ENCODE results near the gene ARPIN.

Gene ARPIN

GRCh38 chr15:89899295-89899945 is 13.3 kb downstream of the ARPIN start:
- no peak for TF ChIP-seq MAX (IDR thresholded peaks at IDR 0.05; ENCODE audit: low read depth, low read length)
- TF ChIP-seq POLR2A (IDR thresholded peaks at IDR 0.05; ENCODE audit: extremely low read depth, insufficient read length): no peak
- TF ChIP-seq CTCF (IDR thresholded peaks at IDR 0.05; ENCODE audit: low read depth, low read length): no peak
- no peak for TF ChIP-seq MYC (IDR thresholded peaks at IDR 0.05; ENCODE audit: low read depth, low read length)
- DNase-seq (ENCODE audit: low read depth): peak; percentile 87
- no peak overlapping the region for H3K4me3 ChIP-seq (ENCODE audit: low read depth, low read length)

- H3K4me3 ChIP-seq (ENCODE audit: low read depth, low read length): no peak overlapping the region
- TF ChIP-seq CTCF (IDR thresholded peaks at IDR 0.05; ENCODE audit: low read depth, low read length) (peak; percentile 70), MAX (IDR thresholded peaks at IDR 0.05; ENCODE audit: low read depth, low read length) (no peak)
- DNase-seq (ENCODE audit: low read depth): peak; percentile 72
Observed at GRCh38 chr15:89898614-89899294, 14.0 kb downstream of the ARPIN start.

- H3K4me3 ChIP-seq (ENCODE audit: low read depth, low read length): no peak overlapping the region
- no peak for TF ChIP-seq CTCF (IDR thresholded peaks at IDR 0.05; ENCODE audit: low read depth, low read length)
- no peak for TF ChIP-seq MYC (IDR thresholded peaks at IDR 0.05; ENCODE audit: low read depth, low read length)
- TF ChIP-seq MAX (IDR thresholded peaks at IDR 0.05; ENCODE audit: low read depth, low read length): no peak
- no peak for TF ChIP-seq POLR2A (IDR thresholded peaks at IDR 0.05; ENCODE audit: extremely low read depth, insufficient read length)
- no peak for DNase-seq (ENCODE audit: low read depth)
Observed at GRCh38 chr15:89898146-89898545, 14.6 kb downstream of the ARPIN start.

GRCh38 chr15:89893696-89894447 is 18.9 kb downstream of the ARPIN start, which contains the start of gene AP3S2:
TSS of gene AP3S2 (minus strand) at chr15:89893994. CDS start at chr15:89893949, 45 bp downstream.
- TF ChIP-seq CTCF (IDR thresholded peaks at IDR 0.05; ENCODE audit: low read depth, low read length) (no peak), MYC (IDR thresholded peaks at IDR 0.05; ENCODE audit: low read depth, low read length) (peak; percentile 80), MAX (IDR thresholded peaks at IDR 0.05; ENCODE audit: low read depth, low read length) (peak; percentile 79), POLR2A (IDR thresholded peaks at IDR 0.05; ENCODE audit: extremely low read depth, insufficient read length) (peak; percentile 87)

GRCh38 chr15:89893027-89893426 is 19.7 kb downstream of the ARPIN start:
- peak; percentile 71 for DNase-seq (ENCODE audit: low read depth)
- peak; percentile 58 for TF ChIP-seq MAX (IDR thresholded peaks at IDR 0.05; ENCODE audit: low read depth, low read length)
- peak; percentile 58; the same call in 1 of the 2 replicates for TF ChIP-seq MYC (IDR thresholded peaks at IDR 0.05; ENCODE audit: low read depth, low read length)
- no peak for TF ChIP-seq CTCF (IDR thresholded peaks at IDR 0.05; ENCODE audit: low read depth, low read length)
- no peak for TF ChIP-seq POLR2A (IDR thresholded peaks at IDR 0.05; ENCODE audit: extremely low read depth, insufficient read length)
- H3K4me3 ChIP-seq (ENCODE audit: low read depth, low read length): peak overlapping the region; percentile 97

More at GRCh38 chr15:89893696-89894447, 18.9 kb downstream of the ARPIN start, which contains the start of gene AP3S2:
- peak; percentile 98 for DNase-seq (ENCODE audit: low read depth)
- H3K4me3 ChIP-seq (ENCODE audit: low read depth, low read length): peak within 1 kb of the TSS; percentile 97

Data from NB4 (cell line).